ENCODE results near the gene DIPK1B.
A peak's percentile ranks its signal among the peaks of the same experiment; 100 is the strongest.

Gene DIPK1B

GRCh38 chr9:136728080-136728547 is 15.7 kb downstream of the DIPK1B start (continued):
- TF ChIP-seq TRIM28 (IDR thresholded peaks at IDR 0.05; ENCODE audit: borderline replicate concordance, low read length): no peak
- peak; percentile 61 for TF ChIP-seq ZNF629 (tag by site-specific recombination; IDR thresholded peaks at IDR 0.05)
- peak; percentile 25; the same call in 1 of the 2 replicates for TF ChIP-seq ZBTB1 (tag by site-specific recombination; IDR thresholded peaks at IDR 0.05)
- no peak for TF ChIP-seq ZNF19 (tag by site-specific recombination; IDR thresholded peaks at IDR 0.05; ENCODE audit: low read depth)
- no peak for TF ChIP-seq GLI4 (tag by site-specific recombination; IDR thresholded peaks at IDR 0.05)
- TF ChIP-seq SALL2 (tag by site-specific recombination; IDR thresholded peaks at IDR 0.05; ENCODE audit: borderline replicate concordance): no peak
- peak; percentile 40; the same call in 1 of the 2 replicates for TF ChIP-seq ZFP69B (tag by site-specific recombination; IDR thresholded peaks at IDR 0.05)
- no peak for TF ChIP-seq ZNF391 (tag by site-specific recombination; IDR thresholded peaks at IDR 0.05; ENCODE audit: borderline replicate concordance, low read depth)
- TF ChIP-seq ZEB2 (tag by site-specific recombination; IDR thresholded peaks at IDR 0.05): peak; percentile 67; the same call in 1 of the 2 replicates
- no peak for TF ChIP-seq PRDM6 (tag by site-specific recombination; IDR thresholded peaks at IDR 0.05)
- TF ChIP-seq, protein P1, sequence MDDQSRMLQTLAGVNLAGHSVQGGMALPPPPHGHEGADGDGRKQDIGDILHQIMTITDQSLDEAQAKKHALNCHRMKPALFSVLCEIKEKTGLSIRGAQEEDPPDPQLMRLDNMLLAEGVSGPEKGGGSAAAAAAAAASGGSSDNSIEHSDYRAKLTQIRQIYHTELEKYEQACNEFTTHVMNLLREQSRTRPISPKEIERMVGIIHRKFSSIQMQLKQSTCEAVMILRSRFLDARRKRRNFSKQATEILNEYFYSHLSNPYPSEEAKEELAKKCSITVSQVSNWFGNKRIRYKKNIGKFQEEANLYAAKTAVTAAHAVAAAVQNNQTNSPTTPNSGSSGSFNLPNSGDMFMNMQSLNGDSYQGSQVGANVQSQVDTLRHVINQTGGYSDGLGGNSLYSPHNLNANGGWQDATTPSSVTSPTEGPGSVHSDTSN (CRISPR knock-in tag; IDR thresholded peaks at IDR 0.05): peak; percentile 86; the same call in 1 of the 2 replicates
- TF ChIP-seq ZNF510 (tag by site-specific recombination; IDR thresholded peaks at IDR 0.05; ENCODE audit: insufficient replicate concordance): no peak
- no peak for TF ChIP-seq ZNF140 (tag by site-specific recombination; IDR thresholded peaks at IDR 0.05)
- 0 out of 2 replicates have a peak, but pooled peaks have one; percentile 56 for TF ChIP-seq ZXDB (tag by site-specific recombination; IDR thresholded peaks at IDR 0.05)
- peak; percentile 94 for TF ChIP-seq KLF16 (tag by site-specific recombination; IDR thresholded peaks at IDR 0.05)
- no peak for TF ChIP-seq ZNF544 (tag by site-specific recombination; IDR thresholded peaks at IDR 0.05)
- TF ChIP-seq, protein P2, sequence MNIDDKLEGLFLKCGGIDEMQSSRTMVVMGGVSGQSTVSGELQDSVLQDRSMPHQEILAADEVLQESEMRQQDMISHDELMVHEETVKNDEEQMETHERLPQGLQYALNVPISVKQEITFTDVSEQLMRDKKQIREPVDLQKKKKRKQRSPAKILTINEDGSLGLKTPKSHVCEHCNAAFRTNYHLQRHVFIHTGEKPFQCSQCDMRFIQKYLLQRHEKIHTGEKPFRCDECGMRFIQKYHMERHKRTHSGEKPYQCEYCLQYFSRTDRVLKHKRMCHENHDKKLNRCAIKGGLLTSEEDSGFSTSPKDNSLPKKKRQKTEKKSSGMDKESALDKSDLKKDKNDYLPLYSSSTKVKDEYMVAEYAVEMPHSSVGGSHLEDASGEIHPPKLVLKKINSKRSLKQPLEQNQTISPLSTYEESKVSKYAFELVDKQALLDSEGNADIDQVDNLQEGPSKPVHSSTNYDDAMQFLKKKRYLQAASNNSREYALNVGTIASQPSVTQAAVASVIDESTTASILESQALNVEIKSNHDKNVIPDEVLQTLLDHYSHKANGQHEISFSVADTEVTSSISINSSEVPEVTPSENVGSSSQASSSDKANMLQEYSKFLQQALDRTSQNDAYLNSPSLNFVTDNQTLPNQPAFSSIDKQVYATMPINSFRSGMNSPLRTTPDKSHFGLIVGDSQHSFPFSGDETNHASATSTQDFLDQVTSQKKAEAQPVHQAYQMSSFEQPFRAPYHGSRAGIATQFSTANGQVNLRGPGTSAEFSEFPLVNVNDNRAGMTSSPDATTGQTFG (tag by site-specific recombination; IDR thresholded peaks at IDR 0.05; ENCODE audit: borderline replicate concordance): no peak
- no peak for TF ChIP-seq ZNF530 (tag by site-specific recombination; IDR thresholded peaks at IDR 0.05; ENCODE audit: low read depth)
- no peak for TF ChIP-seq ZNF521 (tag by site-specific recombination; IDR thresholded peaks at IDR 0.05)
- TF ChIP-seq REST (tag by site-specific recombination; IDR thresholded peaks at IDR 0.05): no peak
- TF ChIP-seq YY1 (tag by site-specific recombination; IDR thresholded peaks at IDR 0.05): peak; percentile 73
- TF ChIP-seq GLIS2 (tag by site-specific recombination; IDR thresholded peaks at IDR 0.05): peak; percentile 86
- peak; percentile 39; the same call in 1 of the 2 replicates for TF ChIP-seq ZBTB20 (tag by site-specific recombination; IDR thresholded peaks at IDR 0.05)
- TF ChIP-seq ZBTB21 (tag by site-specific recombination; IDR thresholded peaks at IDR 0.05): no peak
- TF ChIP-seq ZNF600 (tag by site-specific recombination; IDR thresholded peaks at IDR 0.05): no peak
- no peak for TF ChIP-seq ZBTB7A (tag by site-specific recombination; IDR thresholded peaks at IDR 0.05; ENCODE audit: low read depth)
- TF ChIP-seq, protein P3, sequence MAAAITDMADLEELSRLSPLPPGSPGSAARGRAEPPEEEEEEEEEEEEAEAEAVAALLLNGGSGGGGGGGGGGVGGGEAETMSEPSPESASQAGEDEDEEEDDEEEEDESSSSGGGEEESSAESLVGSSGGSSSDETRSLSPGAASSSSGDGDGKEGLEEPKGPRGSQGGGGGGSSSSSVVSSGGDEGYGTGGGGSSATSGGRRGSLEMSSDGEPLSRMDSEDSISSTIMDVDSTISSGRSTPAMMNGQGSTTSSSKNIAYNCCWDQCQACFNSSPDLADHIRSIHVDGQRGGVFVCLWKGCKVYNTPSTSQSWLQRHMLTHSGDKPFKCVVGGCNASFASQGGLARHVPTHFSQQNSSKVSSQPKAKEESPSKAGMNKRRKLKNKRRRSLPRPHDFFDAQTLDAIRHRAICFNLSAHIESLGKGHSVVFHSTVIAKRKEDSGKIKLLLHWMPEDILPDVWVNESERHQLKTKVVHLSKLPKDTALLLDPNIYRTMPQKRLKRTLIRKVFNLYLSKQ (tag by site-specific recombination; IDR thresholded peaks at IDR 0.05; ENCODE audit: borderline replicate concordance): no peak
- peak; percentile 97 for TF ChIP-seq KLF8 (tag by site-specific recombination; IDR thresholded peaks at IDR 0.05)
- TF ChIP-seq, protein P4, sequence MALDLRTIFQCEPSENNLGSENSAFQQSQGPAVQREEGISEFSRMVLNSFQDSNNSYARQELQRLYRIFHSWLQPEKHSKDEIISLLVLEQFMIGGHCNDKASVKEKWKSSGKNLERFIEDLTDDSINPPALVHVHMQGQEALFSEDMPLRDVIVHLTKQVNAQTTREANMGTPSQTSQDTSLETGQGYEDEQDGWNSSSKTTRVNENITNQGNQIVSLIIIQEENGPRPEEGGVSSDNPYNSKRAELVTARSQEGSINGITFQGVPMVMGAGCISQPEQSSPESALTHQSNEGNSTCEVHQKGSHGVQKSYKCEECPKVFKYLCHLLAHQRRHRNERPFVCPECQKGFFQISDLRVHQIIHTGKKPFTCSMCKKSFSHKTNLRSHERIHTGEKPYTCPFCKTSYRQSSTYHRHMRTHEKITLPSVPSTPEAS (tag by site-specific recombination; IDR thresholded peaks at IDR 0.05): no peak
- no peak for TF ChIP-seq ZNF169 (tag by site-specific recombination; IDR thresholded peaks at IDR 0.05)

Data from HEK293 (cell line).